A673 (cell line): ENCODE measurements around the gene CACNA2D2. TPM values are rescaled to one million over a fixed set of nuclear protein-coding genes. Genes with fewer than 3 reads are reported as not detected.

Source experiments
- BruUV-seq: library from RNA; stranded (reverse); fragments of 400-500 nt; replicated peaks from 2 replicates; lab custom pipeline; 2021; lab: Mats Ljungman, UMichigan
- CTCF ChIA-PET: fragments of 300-600 bp; sonication (Branson Sonifier 250); formaldehyde crosslinking; loops from one replicate; lab custom pipeline; 2022; ENCODE audit warnings: antibody characterized with exemption; lab: Charles Lee
- POLR2A ChIA-PET: fragments of 300-600 bp; sonication (Branson Sonifier 250); formaldehyde crosslinking; loops from one replicate; lab custom pipeline; 2022; ENCODE audit warnings: antibody characterized with exemption; ENCODE audit not compliant: low non-redundant PET; lab: Charles Lee
- DNase-seq: peaks from one replicate; pipeline ENCODE4 v3.0.0-alpha.2; 2015; ENCODE audit warnings: low spot score
- H3K27ac ChIP-seq: fragments of 200-600 bp; sonication (generic); 2 replicates; pipeline ENCODE4 v1.5.1; 2016; ENCODE audit warnings: mixed run types, low read depth, mild to moderate bottlenecking, mixed read lengths, antibody characterized with exemption, low read length; ENCODE audit not compliant: poor library complexity, severe bottlenecking
- H3K27me3 ChIP-seq: fragments of 200-600 bp; sonication (generic); replicated peaks from 2 replicates; pipeline ENCODE4 v1.6.1; 2017; ENCODE audit warnings: mixed run types, low read depth, mild to moderate bottlenecking, mixed read lengths, antibody characterized with exemption, low read length; ENCODE audit not compliant: insufficient read depth, poor library complexity
- H3K36me3 ChIP-seq: fragments of 200-600 bp; sonication (generic); 2 replicates; pipeline ENCODE4 v1.6.1; 2016; ENCODE audit warnings: mixed run types, mild to moderate bottlenecking, mixed read lengths, antibody characterized with exemption, low read length; ENCODE audit not compliant: insufficient read depth, poor library complexity, severe bottlenecking
- H3K4me1 ChIP-seq: fragments of 200-600 bp; sonication (generic); 2 replicates; pipeline ENCODE4 v1.6.1; 2017; ENCODE audit warnings: mixed run types, mild to moderate bottlenecking, mixed read lengths, antibody characterized with exemption, low read length; ENCODE audit not compliant: insufficient read depth, poor library complexity, severe bottlenecking
- H3K4me3 ChIP-seq: fragments of 200-600 bp; sonication (generic); 2 replicates; pipeline ENCODE4 v1.5.1; 2016; ENCODE audit warnings: low read depth, mixed run types, mild to moderate bottlenecking, mixed read lengths, low read length; ENCODE audit not compliant: poor library complexity, severe bottlenecking
- H3K9me3 ChIP-seq: fragments of 200-600 bp; sonication (generic); 2 replicates; pipeline ENCODE4 v1.6.1; 2016; ENCODE audit warnings: mixed run types, low read depth, mild to moderate bottlenecking, mixed read lengths, antibody characterized with exemption, low read length; ENCODE audit not compliant: poor library complexity, severe bottlenecking
- EZH2 ChIP-seq: fragments of 200-600 bp; sonication (generic); IDR thresholded peaks from 2 replicates; pipeline ENCODE4 v1.6.1; 2017; ENCODE audit warnings: borderline replicate concordance, low read depth, mild to moderate bottlenecking, mixed read lengths, antibody characterized with exemption, low read length; ENCODE audit not compliant: poor library complexity, severe bottlenecking
- intact Hi-C: fragments of 100-400 bp; cut with micrococcal nuclease; formaldehyde crosslinking; loops from one replicate; pipeline ENCODE4 v1.10.0; 2022; ENCODE audit not compliant: unreplicated experiment
- total RNA-seq: library from RNA; stranded (reverse); gene quantifications from 2 replicates; pipeline ENCODE4 v1.2.3, GENCODE V29; 2021
- TF ChIP-seq, protein P1 (sequence below): fragments of 300-800, 200-600 bp; sonication (generic); conservative IDR thresholded peaks from 2 replicates; pipeline ENCODE4 v1.5.1; 2017; ENCODE audit warnings: low read depth, mild to moderate bottlenecking, antibody characterized with exemption, low read length, moderate library complexity, mixed read lengths

CACNA2D2 gene
- total RNA-seq, 1 experiment from 2014 or later: 0.17 TPM

DNA sequence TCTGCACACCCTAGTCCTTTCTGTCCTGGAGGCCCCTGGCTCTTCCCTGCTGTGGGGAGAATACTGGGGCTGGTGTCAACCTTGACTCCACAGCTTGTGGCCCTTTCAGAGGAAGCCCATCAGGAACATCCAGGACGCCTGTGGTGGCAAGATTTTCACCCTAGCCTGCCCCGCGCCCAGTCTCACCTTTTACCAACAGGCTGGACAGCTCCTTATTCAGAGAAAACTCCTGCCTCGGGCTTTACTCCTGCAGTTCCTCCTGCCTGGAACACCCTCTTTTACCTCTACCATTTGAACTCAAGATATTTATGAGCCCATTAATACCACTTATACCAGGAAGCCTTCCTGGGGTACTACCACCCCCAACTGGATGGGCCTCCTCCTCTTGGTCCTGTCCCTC lies 2.7 kb upstream of the CACNA2D2 start:
- ChIA-PET POLR2A (no interaction called here), CTCF (no interaction called here)
- Histone ChIP-seq H3K9me3 (no peaks in the 10 kb centered on the region), H3K36me3 (no peaks in the 10 kb centered on the region), H3K27me3 (peaks cover 12% of the 10 kb centered on the region), H3K4me3 (no peak overlapping the region), H3K4me1 (no peaks in the 10 kb centered on the region), H3K27ac (no peak overlapping the region)
- no peak for DNase-seq
- intact Hi-C loops: no loop called here
- no TSS peak for BruUV-seq
- TF ChIP-seq, protein P1, sequence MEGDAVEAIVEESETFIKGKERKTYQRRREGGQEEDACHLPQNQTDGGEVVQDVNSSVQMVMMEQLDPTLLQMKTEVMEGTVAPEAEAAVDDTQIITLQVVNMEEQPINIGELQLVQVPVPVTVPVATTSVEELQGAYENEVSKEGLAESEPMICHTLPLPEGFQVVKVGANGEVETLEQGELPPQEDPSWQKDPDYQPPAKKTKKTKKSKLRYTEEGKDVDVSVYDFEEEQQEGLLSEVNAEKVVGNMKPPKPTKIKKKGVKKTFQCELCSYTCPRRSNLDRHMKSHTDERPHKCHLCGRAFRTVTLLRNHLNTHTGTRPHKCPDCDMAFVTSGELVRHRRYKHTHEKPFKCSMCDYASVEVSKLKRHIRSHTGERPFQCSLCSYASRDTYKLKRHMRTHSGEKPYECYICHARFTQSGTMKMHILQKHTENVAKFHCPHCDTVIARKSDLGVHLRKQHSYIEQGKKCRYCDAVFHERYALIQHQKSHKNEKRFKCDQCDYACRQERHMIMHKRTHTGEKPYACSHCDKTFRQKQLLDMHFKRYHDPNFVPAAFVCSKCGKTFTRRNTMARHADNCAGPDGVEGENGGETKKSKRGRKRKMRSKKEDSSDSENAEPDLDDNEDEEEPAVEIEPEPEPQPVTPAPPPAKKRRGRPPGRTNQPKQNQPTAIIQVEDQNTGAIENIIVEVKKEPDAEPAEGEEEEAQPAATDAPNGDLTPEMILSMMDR: no peak
- TF ChIP-seq EZH2: no peak

DNA sequence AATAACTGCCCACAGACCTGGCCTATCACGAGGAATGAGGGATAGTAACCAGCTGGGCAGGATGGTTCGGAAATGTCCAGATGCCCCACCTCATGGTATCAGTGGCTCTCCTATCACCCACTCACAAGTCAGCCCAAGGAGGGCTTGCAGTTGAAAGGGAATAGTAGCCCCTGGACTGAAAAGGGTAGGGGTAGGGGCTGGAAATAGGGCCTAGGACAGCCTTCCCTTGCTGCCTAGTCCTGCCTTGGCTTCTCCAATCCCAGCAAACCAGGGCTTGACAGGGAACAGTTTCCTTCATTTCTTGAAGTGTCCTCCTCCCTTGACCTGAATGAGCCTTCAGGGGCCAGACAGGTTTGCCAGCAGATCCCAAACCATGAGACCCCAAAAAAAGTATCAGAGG lies 1.2 kb upstream of the CACNA2D2 start:
- TF ChIP-seq, protein P1: no peak
- TF ChIP-seq EZH2: no peak
- BruUV-seq: no TSS peak
- Histone ChIP-seq H3K36me3 (no peaks in the 10 kb centered on the region), H3K4me3 (no peak overlapping the region), H3K27me3 (peaks cover 12% of the 10 kb centered on the region), H3K9me3 (no peaks in the 10 kb centered on the region), H3K4me1 (no peaks in the 10 kb centered on the region), H3K27ac (no peak overlapping the region)
- intact Hi-C loops: no loop called here
- no peak for DNase-seq
- ChIA-PET CTCF (interaction anchor here (0.6 kb wide), 1 partner anchor 159 kb away, joined by 3 read pairs; no protein-coding TSS in a partner anchor), POLR2A (no interaction called here)

DNA sequence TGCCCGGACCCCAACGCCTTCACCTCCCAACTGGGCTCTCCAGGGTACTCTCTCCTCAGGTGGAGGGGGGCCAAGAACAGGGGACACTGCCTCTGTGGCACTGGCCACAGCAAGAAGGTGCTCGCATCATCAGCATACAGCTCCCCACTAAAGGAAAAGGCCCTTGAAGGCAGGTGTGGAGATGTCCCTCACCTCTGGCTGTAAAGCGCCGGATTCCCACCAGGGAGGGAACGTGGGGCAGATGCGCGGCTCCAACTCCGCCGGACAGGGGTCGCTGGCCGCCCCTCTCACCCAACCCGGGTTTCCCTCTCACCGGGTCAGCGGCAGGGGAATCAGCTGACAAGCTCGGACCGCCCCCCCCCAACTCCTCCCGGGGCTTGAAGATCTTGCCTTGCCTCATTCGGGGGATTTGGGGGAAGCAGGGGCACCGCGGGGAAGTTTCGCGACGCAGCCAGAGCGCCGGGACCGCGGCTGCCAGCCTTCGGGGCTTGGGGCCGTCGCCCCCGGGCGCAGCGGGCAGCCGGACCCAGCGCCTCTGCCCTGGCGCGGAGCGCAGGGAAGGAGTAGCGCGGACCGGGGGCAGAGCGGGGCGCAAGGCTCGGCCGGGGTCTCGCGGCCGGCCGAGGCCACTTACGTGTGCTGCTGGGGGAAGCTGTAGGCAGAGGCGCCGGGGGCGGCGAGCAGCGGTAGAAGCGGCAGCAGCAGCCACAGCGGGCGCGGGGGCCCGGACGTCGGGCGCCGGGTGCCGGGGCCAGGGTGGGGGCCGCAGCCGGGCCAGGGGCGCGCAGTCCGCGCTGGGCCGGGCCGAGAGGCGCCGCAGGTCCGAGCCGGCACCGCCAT lies 630 bp downstream of the CACNA2D2 start:
- H3K9me3 ChIP-seq: no peaks in the 10 kb centered on the region
- H3K27ac ChIP-seq: no peak overlapping the region
- ChIA-PET POLR2A (no interaction called here), CTCF (no interaction called here)
- no peak for DNase-seq
- no peak for TF ChIP-seq EZH2
- TF ChIP-seq, protein P1: no peak
- intact Hi-C loops: no loop called here
- H3K4me1 ChIP-seq: no peaks in the 10 kb centered on the region
- BruUV-seq: no TSS peak
- peak overlapping the region; percentile 42 for H3K4me3 ChIP-seq
- H3K27me3 ChIP-seq: peaks cover 12% of the 10 kb centered on the region
- H3K36me3 ChIP-seq: no peaks in the 10 kb centered on the region
